Peyer's patch (tissue), 4 donors: ENCODE results near the gene ZBTB7C. TPM values are rescaled to one million over a fixed set of nuclear protein-coding genes. Genes with fewer than 3 reads are reported as not detected.

ENCODE experiments used
- DNase-seq, 3 donors: peaks; one replicate each; pipeline ENCODE4 v3.0.0-alpha.2; 2017 to 2019
- H3K27ac ChIP-seq, 4 donors: fragments of 200-600 bp; sonication (generic); one replicate each; pipeline ENCODE4 v1.5.1; 2016 to 2019
- H3K27me3 ChIP-seq, 2 donors: fragments of 200-600 bp; sonication (generic); one replicate each; pipeline ENCODE4 v1.5.1; 2019
- H3K36me3 ChIP-seq, 3 donors: fragments of 200-600 bp; sonication (generic); one replicate each; pipeline ENCODE4 v1.5.1; 2016 to 2019
- H3K4me1 ChIP-seq, 4 donors: fragments of 200-600 bp; sonication (generic); one replicate each; pipeline ENCODE4 v1.5.1; 2016 to 2019
- H3K4me3 ChIP-seq, 4 donors: fragments of 200-600 bp; sonication (generic); 1 replicate in 3 of 4; 2 replicates in 1 of 4; pipeline ENCODE4 v1.5.1; 2016 to 2019; ENCODE audit warnings: mild to moderate bottlenecking in 1 of 4
- H3K9me3 ChIP-seq, 4 donors: fragments of 200-600 bp; sonication (generic); one replicate each; pipeline ENCODE4 v1.5.1; 2016 to 2019; ENCODE audit warnings: mild to moderate bottlenecking in 1 of 4
- CTCF ChIP-seq, 6 experiments: fragments of 450-650 bp in 4 of 6; fragments of 200-600 bp in 2 of 6; sonication (generic) in 1 of 6; IDR thresholded peaks; one replicate each; pipeline ENCODE4 v1.5.1; 2017 to 2019; ENCODE audit warnings: antibody characterized with exemption in 6 of 6, mild to moderate bottlenecking in 3 of 6, moderate library complexity in 1 of 6
- POLR2A ChIP-seq, 2 donors: fragments of 450-650 bp; IDR thresholded peaks; one replicate each; pipeline ENCODE4 v1.5.1; 2017; ENCODE audit warnings: antibody characterized with exemption in 2 of 2, mild to moderate bottlenecking in 2 of 2, moderate library complexity in 2 of 2
- total RNA-seq, 4 donors: library from RNA; depleted of rRNA; stranded (reverse); fragments of >200 nt; gene quantifications; one replicate each; pipeline ENCODE4 v1.1.0, GENCODE V29; 2016

ZBTB7C gene
- total RNA-seq, 4 donors from 2014 or later, result 10.5 to 15.7 (median 14.2) TPM

GRCh38 chr18:48348739-48349138, 60.4 kb downstream of the ZBTB7C start:
- H3K36me3 ChIP-seq, result no peaks in the 10 kb centered on the region
- H3K27me3 ChIP-seq, result no peaks in the 10 kb centered on the region
- DNase-seq, result peak in 1 of 3 donors; percentile 21
- H3K27ac ChIP-seq, result no peak overlapping the region
- peaks cover 0 to 7% (median 0%) of the 10 kb centered on the region in 4 donors for H3K4me1 ChIP-seq
- H3K9me3 ChIP-seq, result no peaks in the 10 kb centered on the region
- no peak for TF ChIP-seq CTCF (IDR thresholded peaks at IDR 0.05)
- TF ChIP-seq POLR2A (IDR thresholded peaks at IDR 0.05), result no peak
- no peak overlapping the region for H3K4me3 ChIP-seq

GRCh38 chr18:48347756-48348326, 61.3 kb downstream of the ZBTB7C start:
- H3K36me3 ChIP-seq, result no peaks in the 10 kb centered on the region
- H3K4me1 ChIP-seq, result peaks cover 0 to 10% (median 0%) of the 10 kb centered on the region in 4 donors
- no peak for TF ChIP-seq CTCF (IDR thresholded peaks at IDR 0.05)
- no peak for TF ChIP-seq POLR2A (IDR thresholded peaks at IDR 0.05)
- no peaks in the 10 kb centered on the region for H3K9me3 ChIP-seq
- no peaks in the 10 kb centered on the region for H3K27me3 ChIP-seq
- H3K27ac ChIP-seq, result no peak overlapping the region
- peak in 1 of 3 donors; percentile 14 for DNase-seq
- no peak overlapping the region for H3K4me3 ChIP-seq

- TF ChIP-seq POLR2A (IDR thresholded peaks at IDR 0.05) (no peak), CTCF (IDR thresholded peaks at IDR 0.05) (peak in 4 of 6 experiments; percentile 19 to 66 (median 60))
- no peaks in the 10 kb centered on the region for H3K27me3 ChIP-seq
- H3K9me3 ChIP-seq, result no peaks in the 10 kb centered on the region
- no peak overlapping the region for H3K4me3 ChIP-seq
- peak in 1 of 3 donors; percentile 64 for DNase-seq
- peaks cover 0 to 10% (median 0%) of the 10 kb centered on the region in 4 donors for H3K4me1 ChIP-seq
- no peak overlapping the region for H3K27ac ChIP-seq
- no peaks in the 10 kb centered on the region for H3K36me3 ChIP-seq
Measured at GRCh38 chr18:48345596-48345995, 63.6 kb downstream of the ZBTB7C start.

- DNase-seq, result no peak
- Histone ChIP-seq H3K27ac (no peak overlapping the region), H3K4me3 (no peak overlapping the region), H3K9me3 (no peaks in the 10 kb centered on the region), H3K27me3 (no peaks in the 10 kb centered on the region), H3K4me1 (peaks cover 0 to 10% (median 0%) of the 10 kb centered on the region in 4 donors), H3K36me3 (no peaks in the 10 kb centered on the region)
- TF ChIP-seq CTCF (IDR thresholded peaks at IDR 0.05) (no peak), POLR2A (IDR thresholded peaks at IDR 0.05) (no peak)
Measured at GRCh38 chr18:48342581-48342980, 66.6 kb downstream of the ZBTB7C start.

- Histone ChIP-seq H3K4me3 (no peak overlapping the region), H3K27ac (no peak overlapping the region), H3K4me1 (peaks cover 0 to 10% (median 0%) of the 10 kb centered on the region in 4 donors), H3K9me3 (no peaks in the 10 kb centered on the region), H3K36me3 (no peaks in the 10 kb centered on the region), H3K27me3 (no peaks in the 10 kb centered on the region)
- no peak for DNase-seq
- TF ChIP-seq POLR2A (IDR thresholded peaks at IDR 0.05) (no peak), CTCF (IDR thresholded peaks at IDR 0.05) (no peak)
Measured at GRCh38 chr18:48342125-48342524, 67.1 kb downstream of the ZBTB7C start.
